H1 (cell line): Measurements from ENCODE around the gene ZNF385C. TPM values are rescaled to one million over a fixed set of nuclear protein-coding genes. Genes with fewer than 3 reads are reported as not detected.
A peak's percentile ranks its signal among the peaks of the same experiment; 100 is the strongest.

Experiments
- ASH2L ChIP-seq: fragments of 200-600, 300-600 bp; sonication (generic); IDR thresholded peaks from one replicate; pipeline ENCODE4 v1.7.1; 2017; ENCODE audit warnings: low read length
- BRCA1 ChIP-seq: IDR thresholded peaks from 2 replicates; pipeline ENCODE4 v1.6.1; 2012; ENCODE audit warnings: low read depth, low read length, improper control_type of control experiment
- CBX8 ChIP-seq: fragments of 300-800, 300-1000 bp; sonication (generic); IDR thresholded peaks from 2 replicates; pipeline ENCODE4 v1.7.1; 2016; ENCODE audit warnings: low read depth, low read length, borderline replicate concordance
- CEBPB ChIP-seq: IDR thresholded peaks from 2 replicates; pipeline ENCODE4 v1.6.1; 2012; ENCODE audit warnings: low read depth, low read length
- CHD1 ChIP-seq: IDR thresholded peaks from 2 replicates; pipeline ENCODE4 v1.6.1; 2012; ENCODE audit warnings: low read depth, low read length, improper control_type of control experiment
- EZH2 ChIP-seq: fragments of 200-600 bp; sonication (generic); IDR thresholded peaks from 2 replicates; pipeline ENCODE4 v1.7.1; 2012; ENCODE audit warnings: low read depth, mild to moderate bottlenecking, moderate library complexity, low read length, inconsistent platforms; ENCODE audit not compliant: severe bottlenecking
- HDAC2 ChIP-seq, 2 experiments: fragments of 300-600 bp in 1 of 2; sonication (generic) in 1 of 2; IDR thresholded peaks; 2 replicates each; pipeline ENCODE4 v1.6.1; 2011 to 2012; ENCODE audit warnings: low read depth in 2 of 2, low read length in 2 of 2, mild to moderate bottlenecking in 2 of 2, moderate library complexity in 2 of 2, borderline replicate concordance in 1 of 2, inconsistent platforms in 1 of 2
- JUN ChIP-seq: IDR thresholded peaks from 2 replicates; pipeline ENCODE4 v1.6.1; 2011; ENCODE audit warnings: low read depth, mild to moderate bottlenecking, improper control_type of control experiment, low read length
- KDM1A ChIP-seq: fragments of 200-600, 300-600 bp; sonication (generic); IDR thresholded peaks from 2 replicates; pipeline ENCODE4 v1.7.1; 2016; ENCODE audit warnings: mild to moderate bottlenecking, low read length, borderline replicate concordance
- PHF8 ChIP-seq: fragments of 200-600 bp; sonication (generic); conservative IDR thresholded peaks from 2 replicates; pipeline ENCODE4 v1.7.1; 2012; ENCODE audit warnings: low read depth, mild to moderate bottlenecking, inconsistent platforms, low read length, moderate library complexity
- SIRT6 ChIP-seq: IDR thresholded peaks from one replicate; pipeline ENCODE4 v1.7.1; 2012; ENCODE audit warnings: low read length, inconsistent platforms
- SIX5 ChIP-seq: IDR thresholded peaks from 2 replicates; pipeline ENCODE4 v1.6.1; 2011; ENCODE audit warnings: mild to moderate bottlenecking, low read depth, low read length
- SP1 ChIP-seq: IDR thresholded peaks from 2 replicates; pipeline ENCODE4 v1.6.1; 2011; ENCODE audit warnings: low read depth, low read length
- SP4 ChIP-seq: IDR thresholded peaks from 2 replicates; pipeline ENCODE4 v1.6.1; 2012; ENCODE audit warnings: low read length, inconsistent platforms
- SRF ChIP-seq: IDR thresholded peaks from 2 replicates; pipeline ENCODE4 v1.6.1; 2011; ENCODE audit warnings: mild to moderate bottlenecking, low read depth, low read length, moderate library complexity
- SUZ12 ChIP-seq: fragments of 200-600 bp; sonication (generic); IDR thresholded peaks from 2 replicates; pipeline ENCODE4 v1.6.1; 2012; ENCODE audit warnings: mild to moderate bottlenecking, inconsistent platforms, low read length, moderate library complexity, mixed read lengths
- TAF1 ChIP-seq: IDR thresholded peaks from 2 replicates; pipeline ENCODE4 v1.6.1; 2011; ENCODE audit warnings: mild to moderate bottlenecking, low read depth, low read length
- TCF12 ChIP-seq: IDR thresholded peaks from 2 replicates; pipeline ENCODE4 v1.6.1; 2011; ENCODE audit warnings: low read depth, mild to moderate bottlenecking, low read length
- TEAD4 ChIP-seq: IDR thresholded peaks from 2 replicates; pipeline ENCODE4 v1.6.1; 2012; ENCODE audit warnings: low read depth, low read length, inconsistent platforms, mixed read lengths
- polyA plus RNA-seq, 7 experiments: library from polyadenylated mRNA; depleted of rRNA in 3 of 7; stranded (reverse) in 5 of 7; unstranded in 2 of 7; fragments of >200 nt in 5 of 7; fragments of 200-250 nt in 2 of 7; gene quantifications; 1 replicate in 5 of 7; 2 replicates in 1 of 7; 4 replicates in 1 of 7; pipeline versions ENCODE4 v1.2.1 to v1.2.3, GENCODE V29; 2011 to 2013; ENCODE audit warnings: missing spikeins in 2 of 7, mixed read lengths in 2 of 7
- total RNA-seq: library from RNA; stranded (reverse); fragmentation: NEBNext Ultra II Directional; extraction: Animal tissue kit (Norgen Biotek cat#: 25700); gene quantifications from 2 replicates; pipeline ENCODE4 v1.2.1, GENCODE V29; 2021
- TF ChIP-seq, protein P1 (sequence below): IDR thresholded peaks from 2 replicates; pipeline ENCODE4 v1.6.1; 2012; ENCODE audit warnings: inconsistent platforms
- TF ChIP-seq, protein P2 (sequence below): IDR thresholded peaks from 2 replicates; pipeline ENCODE4 v1.6.1; 2012; ENCODE audit warnings: inconsistent platforms

ZNF385C gene
- total and polyA plus RNA-seq, 2 of the 8 experiments (the other 6 are each of a cell fraction or from before 2014, with no cell fraction given), result 3.9 to 6.1 TPM

GRCh38 chr17:42097691-42098631 is at the start of gene ZNF385C (continued):
- TF ChIP-seq, protein P1, sequence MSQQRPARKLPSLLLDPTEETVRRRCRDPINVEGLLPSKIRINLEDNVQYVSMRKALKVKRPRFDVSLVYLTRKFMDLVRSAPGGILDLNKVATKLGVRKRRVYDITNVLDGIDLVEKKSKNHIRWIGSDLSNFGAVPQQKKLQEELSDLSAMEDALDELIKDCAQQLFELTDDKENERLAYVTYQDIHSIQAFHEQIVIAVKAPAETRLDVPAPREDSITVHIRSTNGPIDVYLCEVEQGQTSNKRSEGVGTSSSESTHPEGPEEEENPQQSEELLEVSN, result peak; percentile 92
- TF ChIP-seq SUZ12, result no peak
- TF ChIP-seq KDM1A, result no peak
- TF ChIP-seq PHF8, result no peak
- peak; percentile 29 for TF ChIP-seq ASH2L
- 0 out of 2 replicates have a peak, but pooled peaks have one; percentile 34 for TF ChIP-seq TAF1
- TF ChIP-seq SP4, result no peak
- TF ChIP-seq BRCA1, result no peak
- TF ChIP-seq HDAC2 (IDR thresholded peaks at IDR 0.05; ENCODE audit: borderline replicate concordance in 1 of 2, low read depth in 2 of 2, low read length in 2 of 2), result no peak
- TF ChIP-seq CBX8, result no peak
- TF ChIP-seq CHD1, result no peak
- TF ChIP-seq SIX5, result no peak
- TF ChIP-seq, protein P2, sequence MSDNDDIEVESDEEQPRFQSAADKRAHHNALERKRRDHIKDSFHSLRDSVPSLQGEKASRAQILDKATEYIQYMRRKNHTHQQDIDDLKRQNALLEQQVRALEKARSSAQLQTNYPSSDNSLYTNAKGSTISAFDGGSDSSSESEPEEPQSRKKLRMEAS, result peak; percentile 91
- TF ChIP-seq CEBPB, result no peak
- no peak for TF ChIP-seq SIRT6
- no peak for TF ChIP-seq SRF
- TF ChIP-seq TCF12, result no peak
- no peak for TF ChIP-seq TEAD4
- no peak for TF ChIP-seq JUN
- TF ChIP-seq EZH2, result peak; percentile 38
- no peak for TF ChIP-seq SP1
- TF ChIP-seq, all 59 proteins: peak for 6
